ENCODE results near the gene CHCHD1. TPM values are rescaled to one million over a fixed set of nuclear protein-coding genes. Genes with fewer than 3 reads are reported as not detected.
"Not testable (repeated sequence)": the region's sequence is repeated elsewhere in the genome, so short reads cannot be mapped to it uniquely, and the experiment has no call there.

Gene CHCHD1
- polyA plus RNA-seq, 1 donor = 49.7 TPM

DNA sequence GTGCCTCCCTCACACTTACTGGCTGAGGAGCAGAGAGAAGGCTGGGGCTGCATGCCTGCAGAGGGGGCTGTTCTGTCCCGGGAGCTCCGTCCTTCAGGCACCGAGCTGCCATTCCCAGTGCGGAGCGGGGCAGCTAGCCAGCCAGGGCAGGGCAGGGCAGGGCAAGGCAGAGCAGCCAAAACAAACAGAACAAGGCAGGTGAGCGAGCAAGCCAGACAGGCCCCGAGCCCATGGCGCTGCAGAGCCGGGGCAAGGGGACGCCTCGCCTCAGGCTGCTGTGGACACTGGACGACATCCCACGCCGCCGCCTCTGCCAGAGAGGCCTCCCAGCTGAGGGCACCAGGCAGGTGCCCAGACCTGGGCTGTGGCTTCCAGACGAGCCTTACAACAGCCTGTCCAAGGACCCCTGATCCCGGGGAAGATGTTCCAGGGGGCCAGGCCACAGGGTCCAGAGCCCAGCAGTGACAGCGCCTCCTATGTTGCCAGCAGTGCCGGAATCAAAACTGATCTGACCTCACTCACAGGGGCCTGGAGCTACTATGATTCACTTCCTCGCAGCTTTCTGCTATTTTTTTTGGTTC, 37.8 kb downstream of the CHCHD1 start:
- WGBS (ENCODE audit: insufficient coverage, low lambda C conversion rate) = 80% methylated on average over 1 of the region's 20 CpGs

DNA sequence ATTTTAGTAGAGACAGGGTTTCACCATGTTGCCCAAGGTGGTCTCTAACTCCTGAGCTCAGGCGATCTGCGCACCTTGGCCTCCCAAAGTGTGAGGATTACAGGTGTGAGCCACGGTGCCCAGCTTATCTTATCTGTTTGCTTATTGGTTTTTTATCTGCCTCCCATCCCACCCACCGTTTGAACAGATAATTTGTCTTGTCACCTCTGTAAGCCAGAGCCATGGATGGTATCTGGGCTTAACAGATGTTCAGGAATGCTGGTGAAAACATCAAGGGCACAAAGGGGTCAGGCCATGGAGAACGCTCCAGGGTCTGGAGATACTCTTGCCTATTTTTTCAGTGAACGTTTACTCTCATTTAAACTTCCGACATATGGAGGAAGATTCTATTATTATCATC, 41.5 kb downstream of the CHCHD1 start:
- Histone ChIP-seq H3K36me3 (ENCODE audit: control insufficient read depth, insufficient read depth, low read length) (peaks cover 74% of the 10 kb centered on the region), H3K27me3 (ENCODE audit: control insufficient read depth, insufficient read depth, low read length) (no peaks in the 10 kb centered on the region), H3K4me1 (ENCODE audit: control insufficient read depth, insufficient read depth, low read length) (no peaks in the 10 kb centered on the region), H3K9me3 (ENCODE audit: control insufficient read depth, low read depth, low read length) (no peaks in the 10 kb centered on the region), H3K27ac (ENCODE audit: low read length) (no peak overlapping the region), H3K4me3 (ENCODE audit: low read length) (no peak overlapping the region)
- no peak for DNase-seq
- WGBS (ENCODE audit: insufficient coverage, low lambda C conversion rate) = 100% methylated on average over 1 of the region's 7 CpGs

More for the DNA sequence above, 37.8 kb downstream of the CHCHD1 start:
- no peak overlapping the region for H3K27ac ChIP-seq (ENCODE audit: low read length)
- H3K36me3 ChIP-seq (ENCODE audit: control insufficient read depth, insufficient read depth, low read length) = peaks cover 80% of the 10 kb centered on the region
- no peaks in the 10 kb centered on the region for H3K4me1 ChIP-seq (ENCODE audit: control insufficient read depth, insufficient read depth, low read length)
- no peaks in the 10 kb centered on the region for H3K27me3 ChIP-seq (ENCODE audit: control insufficient read depth, insufficient read depth, low read length)
- H3K4me3 ChIP-seq (ENCODE audit: low read length) = no peak overlapping the region
- no peak for DNase-seq
- H3K9me3 ChIP-seq (ENCODE audit: control insufficient read depth, low read depth, low read length) = no peaks in the 10 kb centered on the region

DNA sequence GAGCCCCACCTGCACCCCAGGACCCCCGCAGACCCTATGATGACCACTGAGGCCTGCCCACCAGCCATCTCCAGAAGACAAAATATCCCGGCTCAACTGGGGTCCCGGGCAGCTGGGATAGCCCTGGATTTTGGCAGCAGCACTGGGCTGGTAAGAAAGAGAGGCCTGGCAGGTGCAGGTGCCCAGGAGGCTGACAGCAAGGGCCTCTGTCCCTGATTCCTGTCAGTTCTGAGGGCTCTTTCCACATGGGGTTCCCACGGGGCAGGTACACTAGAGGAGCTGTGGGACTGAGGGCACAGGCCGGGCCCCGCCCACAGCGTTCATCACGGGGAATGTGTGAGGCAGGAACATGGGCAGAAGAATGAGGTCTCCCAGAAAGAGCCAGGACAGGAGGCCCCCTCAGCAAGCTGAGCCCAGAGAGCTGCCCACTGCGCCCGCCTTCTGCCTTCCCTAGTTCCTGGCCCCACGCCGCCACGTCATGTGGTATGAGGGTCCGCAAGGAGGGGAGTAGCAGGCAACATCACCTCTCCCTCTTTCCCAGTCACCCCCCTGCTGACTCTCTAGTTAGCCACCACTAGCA, 42.4 kb downstream of the CHCHD1 start:
- no peaks in the 10 kb centered on the region for H3K27me3 ChIP-seq (ENCODE audit: control insufficient read depth, insufficient read depth, low read length)
- WGBS (ENCODE audit: insufficient coverage, low lambda C conversion rate) = no CpG with 5 or more reads among the region's 14 CpGs
- DNase-seq = no peak
- no peaks in the 10 kb centered on the region for H3K4me1 ChIP-seq (ENCODE audit: control insufficient read depth, insufficient read depth, low read length)
- no peak overlapping the region for H3K4me3 ChIP-seq (ENCODE audit: low read length)
- no peaks in the 10 kb centered on the region for H3K9me3 ChIP-seq (ENCODE audit: control insufficient read depth, low read depth, low read length)
- no peak overlapping the region for H3K27ac ChIP-seq (ENCODE audit: low read length)
- H3K36me3 ChIP-seq (ENCODE audit: control insufficient read depth, insufficient read depth, low read length) = peaks cover 72% of the 10 kb centered on the region

DNA sequence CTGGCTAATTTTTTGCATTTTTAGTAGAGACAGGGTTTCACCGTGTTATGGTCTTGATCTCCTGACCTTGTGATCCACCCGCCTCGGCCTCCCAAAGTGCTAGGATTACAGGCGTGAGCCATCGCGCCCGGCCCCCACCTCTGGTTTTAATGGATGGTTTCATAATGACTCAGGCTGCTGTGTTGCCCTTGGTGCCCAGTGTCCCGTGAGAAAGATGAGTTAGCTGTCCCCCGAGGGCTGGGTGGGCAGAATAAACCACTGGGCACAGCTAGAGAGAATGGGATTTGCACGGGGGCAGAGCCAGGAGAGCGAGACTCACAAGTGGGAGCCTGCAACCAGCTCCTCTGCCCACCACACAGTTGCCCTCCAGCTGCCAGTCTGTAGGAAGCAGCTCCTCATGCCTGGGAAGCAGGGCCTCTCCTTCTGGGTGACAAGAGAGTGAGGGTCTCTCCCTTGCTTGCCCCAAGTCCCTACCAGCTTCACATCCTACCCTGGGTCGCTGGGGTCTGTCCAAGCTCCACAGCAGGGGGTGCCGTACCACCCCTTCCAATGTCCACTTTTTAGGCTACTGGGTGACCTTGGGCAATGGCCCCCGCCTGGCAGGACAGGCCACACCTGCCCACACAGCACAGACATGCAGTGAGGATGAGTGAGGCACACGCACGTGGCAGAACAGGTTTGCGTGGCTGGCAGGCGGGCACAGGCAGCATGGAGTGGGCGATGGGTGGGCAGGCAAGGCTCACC, 45.7 kb downstream of the CHCHD1 start:
- DNase-seq = no peak
- Histone ChIP-seq H3K4me3 (ENCODE audit: low read length) (no peak overlapping the region), H3K9me3 (ENCODE audit: control insufficient read depth, low read depth, low read length) (no peaks in the 10 kb centered on the region), H3K4me1 (ENCODE audit: control insufficient read depth, insufficient read depth, low read length) (no peaks in the 10 kb centered on the region), H3K36me3 (ENCODE audit: control insufficient read depth, insufficient read depth, low read length) (peaks cover 52% of the 10 kb centered on the region), H3K27me3 (ENCODE audit: control insufficient read depth, insufficient read depth, low read length) (no peaks in the 10 kb centered on the region), H3K27ac (ENCODE audit: low read length) (no peak overlapping the region)
- WGBS (ENCODE audit: insufficient coverage, low lambda C conversion rate) = no CpG with 5 or more reads among the region's 19 CpGs

DNA sequence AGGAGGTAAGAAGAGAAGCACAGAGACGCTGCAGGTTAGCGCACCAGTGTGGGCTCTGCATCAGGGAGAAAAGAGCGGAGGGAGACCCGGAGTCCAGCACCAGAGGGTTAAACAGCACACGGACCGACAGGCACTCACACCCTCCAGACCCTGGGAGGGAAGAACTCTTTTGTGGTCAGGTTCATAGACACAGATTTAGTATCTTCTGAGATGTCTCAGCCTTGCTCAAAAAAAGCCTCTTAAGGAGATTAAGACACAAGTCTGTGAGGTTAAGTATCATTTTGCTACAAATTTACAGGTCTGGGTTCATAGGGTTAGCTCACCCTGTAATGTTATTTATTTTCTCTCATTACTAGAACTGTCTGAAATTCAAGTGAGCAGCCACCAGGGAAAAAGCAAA, 46.3 kb downstream of the CHCHD1 start:
- Histone ChIP-seq H3K9me3 (ENCODE audit: control insufficient read depth, low read depth, low read length) (no peaks in the 10 kb centered on the region), H3K4me1 (ENCODE audit: control insufficient read depth, insufficient read depth, low read length) (no peaks in the 10 kb centered on the region), H3K36me3 (ENCODE audit: control insufficient read depth, insufficient read depth, low read length) (peaks cover 50% of the 10 kb centered on the region), H3K27me3 (ENCODE audit: control insufficient read depth, insufficient read depth, low read length) (no peaks in the 10 kb centered on the region), H3K4me3 (ENCODE audit: low read length) (no peak overlapping the region), H3K27ac (ENCODE audit: low read length) (no peak overlapping the region)
- no peak for DNase-seq
- WGBS (ENCODE audit: insufficient coverage, low lambda C conversion rate) = no CpG with 5 or more reads among the region's 6 CpGs

DNA sequence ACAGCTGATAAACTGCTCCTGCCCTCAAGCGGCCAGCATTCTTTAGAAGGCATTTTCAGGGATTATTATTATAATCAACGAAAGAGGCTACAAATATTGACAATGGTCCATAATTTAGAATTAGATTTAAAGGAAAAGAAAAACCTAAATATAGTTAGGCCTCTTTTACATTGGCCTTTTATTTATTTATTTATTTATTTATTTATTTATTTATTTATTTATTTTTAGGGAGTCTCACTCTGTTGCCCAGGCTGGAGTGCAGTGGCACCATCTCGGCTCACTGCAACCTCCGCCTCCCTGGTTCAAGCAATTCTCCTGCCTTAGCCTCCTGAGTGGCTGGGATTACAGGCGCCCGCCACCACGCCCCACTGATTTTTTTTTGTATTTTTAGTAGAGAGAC, 47.2 kb downstream of the CHCHD1 start:
- not testable (repeated sequence) for H3K27ac ChIP-seq (ENCODE audit: low read length); H3K4me1 ChIP-seq (ENCODE audit: control insufficient read depth, insufficient read depth, low read length); DNase-seq; H3K9me3 ChIP-seq (ENCODE audit: control insufficient read depth, low read depth, low read length); H3K4me3 ChIP-seq (ENCODE audit: low read length); H3K27me3 ChIP-seq (ENCODE audit: control insufficient read depth, insufficient read depth, low read length)
- H3K36me3 ChIP-seq (ENCODE audit: control insufficient read depth, insufficient read depth, low read length) = peaks cover 41% of the 10 kb centered on the region
- WGBS (ENCODE audit: insufficient coverage, low lambda C conversion rate) = no CpG with 5 or more reads among the region's 7 CpGs

Other genes with a start within 250 kb of the CHCHD1 start
- 39.0 TPM for gene USP54, start 190.7 kb upstream of the CHCHD1 start, polyA plus RNA-seq
- gene MYOZ1, start 140.6 kb upstream of the CHCHD1 start, polyA plus RNA-seq = 0.94 TPM
- 0.51 TPM for gene SYNPO2L, start 126.0 kb upstream of the CHCHD1 start, polyA plus RNA-seq
- gene AGAP5, start 83.9 kb upstream of the CHCHD1 start, polyA plus RNA-seq = 16.6 TPM
- gene SEC24C, start 37.7 kb upstream of the CHCHD1 start, polyA plus RNA-seq = 66.9 TPM
- 146 TPM for gene ZSWIM8, start 3.6 kb downstream of the CHCHD1 start, polyA plus RNA-seq
- gene NDST2, start 29.6 kb downstream of the CHCHD1 start, polyA plus RNA-seq = 20.8 TPM
- 44.6 TPM for gene CAMK2G, start 92.5 kb downstream of the CHCHD1 start, polyA plus RNA-seq
- gene PLAU, start 129.1 kb downstream of the CHCHD1 start, polyA plus RNA-seq = 19.6 TPM
- gene VCL, start 216.1 kb downstream of the CHCHD1 start, polyA plus RNA-seq = 69.3 TPM